Epithelial cell of esophagus (primary cell): Measurements from ENCODE around the gene SNX32.

ENCODE experiments used
- DNase-seq: peaks from one replicate; pipeline ENCODE4 v3.0.0; 2010; ENCODE audit warnings: low read depth
- H3K4me3 ChIP-seq: 2 replicates; pipeline ENCODE4 v1.5.1; 2011; ENCODE audit warnings: mild to moderate bottlenecking, low read length, control low read depth
- TF ChIP-seq, protein P1 (sequence below): IDR thresholded peaks from 2 replicates; pipeline ENCODE4 v1.5.1; 2011; ENCODE audit warnings: low read depth, mild to moderate bottlenecking, low read length, control low read depth, inconsistent platforms; ENCODE audit not compliant: insufficient read depth; ENCODE audit errors: missing control alignments

SNX32 gene

DNA sequence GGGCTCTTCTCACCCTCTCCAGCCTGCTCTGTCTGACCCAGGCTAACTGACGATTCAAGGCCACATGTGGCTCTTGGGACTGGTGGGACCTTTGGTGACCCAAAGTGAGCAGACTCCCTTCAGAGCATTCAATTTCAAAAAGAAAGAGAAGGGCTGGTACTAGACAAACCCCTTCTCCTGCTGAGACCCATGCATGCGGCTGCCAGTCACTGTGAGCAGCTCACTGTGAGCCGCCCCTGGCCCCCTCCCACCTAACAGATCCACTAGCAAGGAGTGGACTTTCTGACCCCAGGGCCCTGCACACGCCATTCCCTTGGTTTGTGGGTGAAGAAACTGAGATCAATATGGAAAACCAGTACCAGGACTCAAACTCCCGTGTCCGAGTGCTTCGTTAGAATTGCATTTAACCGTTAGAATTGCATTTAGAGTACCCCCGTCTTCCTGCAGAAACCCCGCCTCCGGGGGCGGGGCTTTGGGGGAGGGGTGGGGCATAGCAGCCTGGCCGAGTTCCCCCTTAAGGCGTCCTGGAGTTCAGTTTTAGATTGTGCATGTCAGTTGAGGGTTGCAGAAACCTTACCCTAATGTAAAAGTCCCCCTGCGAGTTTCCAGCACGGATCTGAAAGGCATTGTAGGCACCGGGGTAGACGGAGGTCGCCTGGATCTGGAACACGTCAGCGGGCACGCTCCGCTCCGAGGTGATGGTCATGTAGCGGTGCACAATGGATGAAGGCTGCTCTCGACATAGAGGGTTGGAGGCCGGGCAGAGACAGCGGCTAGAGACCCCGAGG lies 33.7 kb downstream of the SNX32 start:
- TF ChIP-seq, protein P1, sequence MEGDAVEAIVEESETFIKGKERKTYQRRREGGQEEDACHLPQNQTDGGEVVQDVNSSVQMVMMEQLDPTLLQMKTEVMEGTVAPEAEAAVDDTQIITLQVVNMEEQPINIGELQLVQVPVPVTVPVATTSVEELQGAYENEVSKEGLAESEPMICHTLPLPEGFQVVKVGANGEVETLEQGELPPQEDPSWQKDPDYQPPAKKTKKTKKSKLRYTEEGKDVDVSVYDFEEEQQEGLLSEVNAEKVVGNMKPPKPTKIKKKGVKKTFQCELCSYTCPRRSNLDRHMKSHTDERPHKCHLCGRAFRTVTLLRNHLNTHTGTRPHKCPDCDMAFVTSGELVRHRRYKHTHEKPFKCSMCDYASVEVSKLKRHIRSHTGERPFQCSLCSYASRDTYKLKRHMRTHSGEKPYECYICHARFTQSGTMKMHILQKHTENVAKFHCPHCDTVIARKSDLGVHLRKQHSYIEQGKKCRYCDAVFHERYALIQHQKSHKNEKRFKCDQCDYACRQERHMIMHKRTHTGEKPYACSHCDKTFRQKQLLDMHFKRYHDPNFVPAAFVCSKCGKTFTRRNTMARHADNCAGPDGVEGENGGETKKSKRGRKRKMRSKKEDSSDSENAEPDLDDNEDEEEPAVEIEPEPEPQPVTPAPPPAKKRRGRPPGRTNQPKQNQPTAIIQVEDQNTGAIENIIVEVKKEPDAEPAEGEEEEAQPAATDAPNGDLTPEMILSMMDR, result no peak
- no peak overlapping the region for H3K4me3 ChIP-seq
- DNase-seq, result no peak

DNA sequence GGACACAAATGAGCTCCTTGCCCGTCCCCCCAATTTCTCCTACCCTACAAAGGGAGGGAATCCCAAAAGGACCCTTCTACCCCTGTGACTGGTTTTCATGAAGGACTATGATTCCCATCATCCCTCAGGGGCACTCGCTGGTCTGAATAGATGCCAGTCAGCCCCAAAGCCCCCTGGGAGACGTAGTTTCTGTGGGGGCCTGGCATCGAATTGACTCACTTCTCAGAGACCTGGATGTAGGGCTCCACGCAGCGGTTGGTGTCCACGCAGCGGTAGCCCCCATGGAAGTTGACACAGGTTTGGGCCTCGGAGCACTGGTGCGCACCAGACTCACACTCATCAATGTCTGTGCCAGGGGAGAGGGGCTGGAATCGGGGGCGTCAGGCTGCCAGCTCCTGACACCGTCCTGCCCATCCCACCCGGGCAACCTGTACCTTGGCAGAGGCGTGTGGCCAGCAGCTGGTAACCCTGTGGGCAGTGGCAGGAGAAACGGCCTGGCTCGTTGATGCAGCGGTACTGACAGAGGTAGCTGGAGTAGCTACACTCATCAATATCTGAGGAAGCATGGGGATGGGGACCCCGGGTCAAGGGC lies 34.4 kb downstream of the SNX32 start:
- DNase-seq, result no peak
- TF ChIP-seq, protein P1, result no peak
- no peak overlapping the region for H3K4me3 ChIP-seq

DNA sequence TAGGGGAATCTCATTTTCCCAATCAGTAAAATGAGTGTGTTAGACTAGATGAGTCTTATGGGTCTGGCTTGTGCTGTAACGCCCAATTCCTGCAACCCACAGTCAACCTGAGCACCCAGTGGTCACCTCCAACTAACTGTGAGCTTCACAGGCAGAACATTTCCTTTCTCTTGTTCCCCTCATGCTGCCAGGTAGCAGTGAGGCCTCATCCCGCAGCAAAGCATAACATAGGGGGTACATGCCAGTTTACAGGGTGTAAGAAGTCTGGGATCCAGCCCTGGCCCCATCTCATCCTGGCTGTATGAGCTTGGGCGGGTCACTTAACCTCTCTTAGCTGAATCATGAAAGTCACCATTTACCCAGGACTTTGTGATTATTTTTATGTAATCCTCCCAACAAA lies 35.1 kb downstream of the SNX32 start:
- no peak overlapping the region for H3K4me3 ChIP-seq
- TF ChIP-seq, protein P1, result no peak
- no peak for DNase-seq

DNA sequence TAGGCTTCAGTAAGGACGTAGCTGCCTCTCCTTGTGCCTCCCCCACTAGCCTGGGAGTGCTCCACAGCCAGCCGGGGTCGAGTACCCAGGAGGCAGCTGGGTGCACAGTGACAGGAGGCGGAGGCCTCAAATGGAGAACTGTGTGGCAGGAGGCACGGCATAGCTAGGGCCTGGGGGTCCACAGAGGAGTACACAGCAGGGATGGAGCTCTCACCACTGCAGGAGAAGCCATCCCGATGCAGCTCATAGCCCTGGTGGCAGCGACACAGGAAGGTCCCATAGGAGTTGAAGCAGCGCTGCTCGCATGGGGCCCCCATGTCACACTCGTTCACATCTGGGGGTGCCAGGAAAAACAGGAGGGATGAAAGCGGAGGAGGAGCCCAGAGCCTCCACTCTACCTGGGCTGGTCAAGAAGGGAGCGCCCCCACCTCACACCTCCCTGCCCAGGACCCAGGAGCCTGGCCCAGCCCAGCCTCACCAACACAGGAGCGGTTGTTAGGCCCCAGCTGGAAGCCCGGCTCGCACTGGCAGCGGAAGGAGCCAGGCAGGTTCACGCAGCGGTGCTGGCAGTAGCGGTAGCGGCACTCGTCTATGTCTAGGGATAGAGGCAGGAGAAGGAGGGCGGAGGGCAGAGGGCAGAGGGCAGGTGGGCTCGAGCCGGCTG lies 36.0 kb downstream of the SNX32 start:
- no peak for DNase-seq
- no peak overlapping the region for H3K4me3 ChIP-seq
- TF ChIP-seq, protein P1, result no peak

DNA sequence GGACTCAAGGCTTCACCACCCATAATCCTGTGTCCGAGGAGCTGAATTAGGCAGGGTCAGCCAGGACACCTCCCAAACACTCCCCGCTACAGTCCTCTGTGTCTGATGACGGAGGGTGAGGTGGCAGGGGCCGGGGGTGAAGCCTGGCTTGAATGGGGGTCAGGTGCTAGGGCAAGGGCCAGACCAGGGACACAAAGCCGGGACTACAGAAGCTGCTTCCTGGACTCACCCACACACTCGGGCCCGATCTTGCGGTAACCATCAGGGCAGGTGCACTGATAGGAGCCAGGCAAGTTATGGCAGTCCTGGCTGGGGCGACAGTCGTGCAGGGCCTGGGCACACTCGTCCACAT lies 36.5 kb downstream of the SNX32 start:
- H3K4me3 ChIP-seq, result no peak overlapping the region
- no peak for DNase-seq
- TF ChIP-seq, protein P1, result no peak

DNA sequence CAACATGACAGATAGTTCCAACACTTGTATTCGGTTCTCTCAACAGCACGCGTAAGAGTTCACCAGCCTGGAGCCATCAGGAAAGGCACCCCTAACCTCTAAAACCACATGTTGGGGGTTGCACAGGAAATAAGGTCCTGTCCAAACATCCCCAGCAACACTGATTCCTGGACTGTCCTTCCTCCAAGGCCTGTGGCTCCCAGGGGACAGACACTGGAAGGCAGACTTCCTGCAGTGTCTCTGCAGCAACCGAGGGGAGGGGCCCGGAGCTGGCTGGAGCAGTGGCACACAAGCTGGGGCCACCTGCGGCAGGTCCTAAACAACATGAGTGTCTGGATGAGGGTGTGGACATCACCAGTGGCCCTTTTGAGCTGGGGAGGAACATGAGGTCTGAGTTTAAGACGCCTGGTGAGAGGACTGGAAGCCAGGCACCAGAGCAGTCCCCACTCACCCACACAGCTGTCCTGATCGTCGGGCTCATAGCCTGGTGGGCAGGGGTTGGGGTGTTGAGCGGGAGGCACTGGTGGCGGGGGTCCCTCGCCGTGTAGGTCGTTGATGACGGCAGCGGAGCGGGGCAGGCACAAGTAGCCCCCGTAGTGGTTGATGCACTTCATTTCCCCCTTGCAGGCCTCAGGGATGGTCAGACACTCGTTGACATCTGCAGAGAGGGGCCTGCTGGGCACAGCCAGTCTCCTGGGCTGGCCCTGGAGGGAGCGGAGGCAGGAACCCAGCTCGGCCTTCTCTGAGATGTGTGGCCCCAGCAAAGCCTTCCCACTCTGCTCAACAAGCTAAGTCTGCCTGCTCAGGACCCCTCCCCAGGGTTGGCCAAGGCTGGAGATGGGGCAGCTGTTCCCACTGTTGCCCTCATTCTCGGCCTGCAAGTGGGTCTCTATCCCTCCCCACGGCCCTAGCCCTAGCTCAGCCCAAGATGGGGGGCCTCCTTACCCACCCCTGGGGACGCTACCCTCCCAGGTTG lies 37.2 kb downstream of the SNX32 start:
- no peak overlapping the region for H3K4me3 ChIP-seq
- TF ChIP-seq, protein P1, result no peak
- DNase-seq, result no peak
